Measurements from ENCODE around the gene C9.
"Not testable (repeated sequence)": the region's sequence is repeated elsewhere in the genome, so short reads cannot be mapped to it uniquely, and the experiment has no call there.

Gene C9

GRCh38 chr5:39364367-39364766 is at the start of gene C9:
Gene C9, minus strand, starts transcription at chr5:39364495. Its CDS starts 31 bp downstream, at chr5:39364464.
- no peak for DNase-seq (ENCODE audit: low read depth in 1 of 2, low spot score in 1 of 2)

DNA sequence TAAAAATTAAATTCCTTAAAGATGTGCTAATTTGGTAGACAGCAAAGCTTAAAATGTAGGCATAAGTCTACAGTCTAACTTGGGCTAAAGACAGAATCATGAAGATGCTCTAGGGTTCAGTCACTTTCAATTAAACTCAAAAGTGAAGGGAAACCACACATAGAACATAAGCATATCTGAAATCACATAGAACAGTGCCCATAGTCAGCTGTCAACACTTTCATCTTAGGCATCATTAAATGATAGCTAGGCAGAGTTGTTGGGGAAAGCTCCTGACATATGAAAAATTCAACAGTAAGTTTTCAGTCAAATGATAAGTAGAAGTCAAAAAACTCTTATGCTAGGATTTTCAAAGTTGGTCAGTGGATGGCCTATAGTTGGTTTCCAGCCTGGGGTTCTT is 49.5 kb upstream of the C9 start:
- no peak for DNase-seq (ENCODE audit: low read depth in 1 of 2, low spot score in 1 of 2)

DNA sequence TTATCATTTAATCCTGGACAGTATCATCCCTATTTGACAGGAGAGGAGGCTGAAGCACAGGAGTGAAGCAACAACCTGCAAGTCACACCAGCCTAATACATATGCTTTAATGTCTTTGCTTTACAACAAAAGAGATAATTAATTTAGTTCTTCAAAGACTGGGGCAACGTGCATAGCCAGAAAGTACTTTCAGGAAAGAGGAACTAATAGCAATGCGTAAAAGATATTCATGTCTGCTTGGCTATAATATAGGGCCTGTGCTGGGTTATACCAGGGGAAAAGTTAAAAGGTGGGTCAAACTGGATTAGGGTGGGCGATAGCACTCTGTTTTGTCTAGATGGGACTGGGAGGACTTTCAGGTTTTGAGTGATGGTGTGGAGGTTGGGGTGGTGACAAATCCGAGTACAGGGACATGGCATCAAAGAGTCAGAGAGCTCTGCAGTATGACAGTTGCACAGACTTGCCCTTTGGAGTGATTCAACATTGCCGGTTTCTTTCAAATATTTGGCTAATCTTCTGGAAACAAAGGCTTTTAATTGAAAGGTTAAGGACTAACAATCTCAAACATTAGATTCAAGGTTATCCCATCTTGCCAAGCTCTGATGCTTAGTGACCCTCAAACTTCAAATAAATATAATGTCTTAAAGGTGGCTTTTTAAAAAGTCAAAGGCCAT is 48.6 kb upstream of the C9 start:
- DNase-seq (ENCODE audit: low read depth in 1 of 2, low spot score in 1 of 2), result no peak

DNA sequence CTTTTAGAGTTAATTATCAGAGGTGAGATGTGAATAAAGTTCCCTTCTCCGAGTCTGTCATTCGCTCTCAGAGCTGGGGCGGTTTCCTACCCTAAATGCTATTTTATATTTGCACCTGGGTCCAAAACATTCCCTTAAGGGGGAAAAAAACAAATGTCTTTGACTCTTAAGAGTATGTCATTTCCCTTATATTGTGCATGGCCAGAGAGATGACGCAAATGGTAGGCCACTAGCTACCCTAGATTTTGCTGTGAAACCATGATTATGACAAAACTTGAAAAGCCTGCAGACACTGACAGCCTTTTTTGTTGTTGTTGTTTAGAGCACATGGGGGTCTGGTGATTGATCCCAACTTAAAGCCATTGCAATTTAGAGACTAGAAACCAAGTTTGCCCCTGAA is 47.7 kb upstream of the C9 start:
- DNase-seq (ENCODE audit: low read depth in 1 of 2, low spot score in 1 of 2), result no peak

DNA sequence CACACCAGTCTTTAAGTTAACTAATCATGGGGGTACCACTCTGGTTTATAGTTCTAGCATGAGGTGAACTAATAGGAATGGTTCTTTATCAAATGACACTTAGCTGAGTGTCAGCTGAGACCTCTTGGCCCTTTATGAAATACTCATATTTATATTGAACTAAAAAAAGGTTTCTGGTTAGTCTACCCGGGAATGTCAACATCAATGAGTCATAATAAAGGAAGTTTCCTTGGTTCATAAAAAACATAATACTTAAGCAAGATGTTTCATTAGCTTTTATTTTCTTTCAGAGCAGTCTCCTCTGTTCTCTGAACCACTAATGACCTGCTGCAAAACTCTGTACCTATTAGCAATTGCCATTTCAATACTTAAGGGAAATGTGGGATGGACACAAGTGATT is 46.8 kb upstream of the C9 start:
- no peak for DNase-seq (ENCODE audit: low read depth in 1 of 2, low spot score in 1 of 2)

- DNase-seq (ENCODE audit: low read depth in 1 of 2, low spot score in 1 of 2), result no peak
Observed at GRCh38 chr5:39409033-39409432, 44.7 kb upstream of the C9 start.

DNA sequence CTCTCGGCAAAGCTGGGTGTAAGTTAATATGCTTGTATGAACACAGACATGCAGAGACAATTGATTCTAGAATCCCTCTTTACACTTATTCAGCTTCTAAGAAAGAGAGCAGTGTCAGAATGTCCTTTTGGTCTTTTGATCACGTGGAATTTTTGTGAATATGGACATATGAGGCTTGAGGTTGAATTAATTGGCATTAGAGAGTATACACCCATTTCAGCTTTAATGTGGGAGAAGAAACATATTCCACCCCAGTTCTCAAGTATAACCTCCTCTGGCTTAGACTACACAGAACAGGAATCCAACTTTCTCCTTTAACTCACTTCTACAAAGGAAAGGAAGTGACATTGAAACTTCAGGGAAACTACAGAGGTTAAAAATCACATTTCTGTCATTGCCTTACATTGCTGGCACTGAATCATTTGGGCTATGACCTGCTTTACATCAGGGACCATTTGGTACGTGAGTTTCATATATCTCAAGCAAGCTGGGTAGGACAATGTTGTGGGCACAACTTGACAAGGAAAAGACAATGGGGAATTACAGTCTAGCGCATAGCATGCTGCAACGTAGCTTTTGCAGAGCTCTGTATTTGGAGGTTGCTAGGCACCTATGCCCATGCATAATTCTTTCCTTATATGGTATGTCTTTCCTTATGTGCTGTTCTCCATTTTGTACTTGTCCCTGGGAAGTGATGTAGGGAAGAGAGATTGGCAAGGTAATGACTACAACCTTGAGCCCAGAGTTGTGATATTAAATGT is 41.0 kb upstream of the C9 start:
- DNase-seq (ENCODE audit: low read depth in 1 of 2, low spot score in 1 of 2), result no peak

GRCh38 chr5:39403761-39404160 is 39.5 kb upstream of the C9 start:
- DNase-seq (ENCODE audit: low read depth in 1 of 2, low spot score in 1 of 2), result not testable (repeated sequence)

GRCh38 chr5:39402140-39402539 is 37.8 kb upstream of the C9 start:
- DNase-seq (ENCODE audit: low read depth in 1 of 2, low spot score in 1 of 2), result not testable (repeated sequence)

DNA sequence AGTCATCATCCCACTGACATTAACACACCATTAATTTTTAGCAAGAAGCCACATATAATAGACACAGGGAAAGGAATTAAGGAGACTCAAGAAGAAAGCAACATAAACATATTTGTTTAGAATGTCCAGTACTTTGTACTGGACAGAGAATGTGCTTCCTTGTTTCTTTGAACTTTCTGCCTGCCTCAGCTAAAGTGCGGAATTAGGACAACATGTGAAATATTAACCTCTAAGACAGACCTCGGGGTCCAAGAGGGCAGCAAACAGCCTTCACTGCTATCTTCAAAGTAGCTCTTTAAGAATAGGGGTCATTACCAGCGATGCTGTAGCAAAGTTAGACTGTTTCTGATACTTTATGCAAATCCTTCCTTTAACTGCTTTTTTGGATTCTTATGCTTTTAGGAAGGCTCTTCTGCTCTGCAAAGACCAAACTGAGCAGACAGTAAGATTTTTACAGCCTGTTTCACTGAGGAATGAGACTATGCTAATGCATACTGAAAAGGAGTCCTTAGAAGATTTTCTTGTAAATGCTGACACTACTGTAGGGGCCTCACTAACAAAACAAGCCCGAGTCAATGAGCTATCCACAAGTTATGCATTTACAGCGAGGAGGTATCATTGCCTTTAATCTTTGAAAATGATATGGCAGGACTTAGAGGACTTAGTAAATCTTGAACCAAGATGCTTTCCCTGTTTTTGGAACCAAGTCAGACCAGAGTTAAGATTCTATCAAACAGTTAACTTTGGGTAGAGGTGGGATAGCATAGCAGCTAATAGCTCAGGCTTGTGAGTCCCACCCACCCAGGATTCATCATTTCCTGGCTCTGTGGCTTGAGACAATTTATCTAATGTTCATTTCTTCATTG is 36.7 kb upstream of the C9 start:
- DNase-seq (ENCODE audit: low read depth in 1 of 2, low spot score in 1 of 2), result no peak

- no peak for DNase-seq (ENCODE audit: low read depth in 1 of 2, low spot score in 1 of 2)
Observed at GRCh38 chr5:39399135-39400036, 35.1 kb upstream of the C9 start.

- no peak for DNase-seq (ENCODE audit: low read depth in 1 of 2, low spot score in 1 of 2)
Observed at GRCh38 chr5:39396843-39397242, 32.5 kb upstream of the C9 start.

- no peak for DNase-seq (ENCODE audit: low read depth in 1 of 2, low spot score in 1 of 2)
Observed at GRCh38 chr5:39395521-39395920, 31.2 kb upstream of the C9 start.

DNA sequence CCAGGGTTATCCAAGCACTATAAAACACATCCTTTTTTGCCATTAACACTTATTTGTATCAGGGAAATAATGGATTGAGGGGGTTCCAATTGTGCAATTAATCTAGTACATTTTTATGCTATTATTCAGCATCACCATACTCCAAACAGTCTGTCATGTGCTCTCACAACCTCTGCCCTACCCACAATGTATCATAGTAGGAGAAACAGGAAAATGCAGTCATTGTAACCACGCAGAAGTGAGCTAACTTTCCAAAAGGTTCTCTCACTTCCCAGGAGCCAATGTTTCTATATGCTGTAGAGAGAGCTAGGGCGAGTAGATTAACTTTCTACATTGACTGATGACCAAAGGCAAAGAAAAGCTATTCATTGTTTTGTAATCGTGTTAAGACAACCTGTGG is 30.7 kb upstream of the C9 start:
- no peak for DNase-seq (ENCODE audit: low read depth in 1 of 2, low spot score in 1 of 2)

- DNase-seq (ENCODE audit: low read depth in 1 of 2, low spot score in 1 of 2), result no peak
Observed at GRCh38 chr5:39390945-39391344, 26.6 kb upstream of the C9 start.

- DNase-seq (ENCODE audit: low read depth in 1 of 2, low spot score in 1 of 2), result no peak
Observed at GRCh38 chr5:39387293-39387692, 23.0 kb upstream of the C9 start.

- no peak for DNase-seq (ENCODE audit: low read depth in 1 of 2, low spot score in 1 of 2)
Observed at GRCh38 chr5:39384271-39384670, 20.0 kb upstream of the C9 start.

- no peak for DNase-seq (ENCODE audit: low read depth in 1 of 2, low spot score in 1 of 2)
Observed at GRCh38 chr5:39381376-39381775, 17.1 kb upstream of the C9 start.

DNA sequence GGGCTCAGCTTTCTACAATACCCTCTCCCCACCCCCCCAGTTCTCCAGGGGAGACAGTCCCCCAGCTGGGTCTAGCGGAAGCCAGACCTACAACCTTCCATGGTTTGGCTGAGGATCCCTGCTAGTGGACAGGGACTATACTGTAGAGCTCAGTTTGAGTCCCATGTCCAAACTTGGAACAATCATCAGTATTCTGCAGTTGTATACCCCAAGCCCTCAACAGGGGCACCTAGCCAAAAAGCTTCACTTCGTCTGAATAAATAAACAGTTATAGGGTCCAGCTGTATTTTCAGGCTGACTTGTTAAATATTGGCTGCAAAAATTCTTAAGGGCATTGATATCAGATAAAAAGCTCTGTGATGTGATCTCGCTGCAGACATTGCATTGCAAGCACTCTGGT is 15.4 kb upstream of the C9 start:
- no peak for DNase-seq (ENCODE audit: low read depth in 1 of 2, low spot score in 1 of 2)

- no peak for DNase-seq (ENCODE audit: low read depth in 1 of 2, low spot score in 1 of 2)
Observed at GRCh38 chr5:39377613-39378012, 13.3 kb upstream of the C9 start.

DNA sequence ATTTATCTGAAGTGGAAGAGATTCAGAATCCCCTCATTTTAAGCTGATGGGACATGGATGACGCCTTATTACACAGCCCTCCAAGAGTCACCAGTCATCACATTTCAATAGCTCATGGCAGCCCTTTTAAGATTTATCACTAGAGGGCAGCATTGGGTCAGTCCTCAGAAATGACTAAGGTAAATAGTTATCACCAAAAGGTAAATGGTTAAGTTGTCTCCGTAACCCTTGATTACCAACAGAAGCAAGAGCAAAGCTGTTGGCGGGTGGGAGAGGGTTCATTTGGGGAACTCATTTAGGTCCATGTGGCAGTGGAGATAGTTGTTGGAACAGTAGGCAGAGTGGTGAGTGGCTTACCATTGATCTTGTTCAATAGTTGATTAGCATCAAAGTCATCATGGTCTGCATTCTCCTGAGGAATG is 12.0 kb upstream of the C9 start:
- DNase-seq (ENCODE audit: low read depth in 1 of 2, low spot score in 1 of 2), result peak in 1 of 2 donors; percentile 4
